NK-92 (cell line): ENCODE measurements around the gene NTRK2.

ENCODE experiments used
- DNase-seq: peaks from one replicate; lab custom pipeline; 2025; ENCODE audit not compliant: unreplicated experiment; lab: John Stamatoyannopoulos, UW

NTRK2 gene

GRCh38 chr9:84669288-84670137 is at the start of gene NTRK2:
TSS of gene NTRK2 (plus strand) at chr9:84669729. CDS start at chr9:84670749, 1,020 bp downstream.
- no peak for DNase-seq

- no peak for DNase-seq
Observed at GRCh38 chr9:84620338-84620737, 49.2 kb upstream of the NTRK2 start.

DNA sequence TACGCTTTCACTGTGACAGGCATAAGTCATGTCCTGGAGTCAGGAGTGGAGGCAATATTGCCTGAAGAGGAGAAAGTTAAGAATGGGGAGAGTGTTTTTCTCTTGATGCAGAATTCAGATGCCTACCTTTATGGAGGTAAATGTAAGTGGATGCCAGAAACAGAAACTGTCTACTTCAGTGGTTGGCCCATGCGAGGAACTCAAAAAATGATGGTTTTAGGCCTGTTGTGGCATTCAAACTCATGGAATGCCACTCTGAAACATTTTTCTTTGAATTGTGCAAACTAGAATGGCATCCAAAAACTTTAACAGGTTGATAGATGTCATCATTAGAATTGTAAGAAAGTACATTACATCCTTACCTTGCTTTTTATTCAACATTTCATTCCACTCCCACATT is 47.7 kb upstream of the NTRK2 start:
- no peak for DNase-seq

DNA sequence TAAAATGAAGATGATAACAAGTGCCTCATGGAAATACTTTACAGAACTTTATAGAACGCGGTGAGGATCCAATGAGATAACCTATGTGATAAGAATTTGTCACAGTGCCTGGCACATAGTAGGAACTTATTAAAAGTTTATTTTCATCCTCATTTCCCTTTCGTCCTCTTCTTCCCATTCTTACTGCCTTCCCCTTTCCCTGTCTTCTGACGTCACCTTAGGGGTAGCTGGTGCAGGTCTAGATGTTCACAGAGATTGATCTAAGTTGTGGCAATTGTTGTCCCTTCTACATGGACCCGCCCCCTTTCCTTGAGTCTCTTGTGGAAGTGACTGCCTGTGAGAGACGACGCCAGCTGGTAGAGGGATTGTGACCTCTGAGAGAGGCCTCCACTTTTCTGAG is 46.5 kb upstream of the NTRK2 start:
- DNase-seq = no peak

- DNase-seq = no peak
Observed at GRCh38 chr9:84636436-84636835, 33.1 kb upstream of the NTRK2 start.

GRCh38 chr9:84642553-84643141 is 26.9 kb upstream of the NTRK2 start:
- DNase-seq = no peak

GRCh38 chr9:84647699-84648098 is 21.8 kb upstream of the NTRK2 start:
- DNase-seq = no peak

DNA sequence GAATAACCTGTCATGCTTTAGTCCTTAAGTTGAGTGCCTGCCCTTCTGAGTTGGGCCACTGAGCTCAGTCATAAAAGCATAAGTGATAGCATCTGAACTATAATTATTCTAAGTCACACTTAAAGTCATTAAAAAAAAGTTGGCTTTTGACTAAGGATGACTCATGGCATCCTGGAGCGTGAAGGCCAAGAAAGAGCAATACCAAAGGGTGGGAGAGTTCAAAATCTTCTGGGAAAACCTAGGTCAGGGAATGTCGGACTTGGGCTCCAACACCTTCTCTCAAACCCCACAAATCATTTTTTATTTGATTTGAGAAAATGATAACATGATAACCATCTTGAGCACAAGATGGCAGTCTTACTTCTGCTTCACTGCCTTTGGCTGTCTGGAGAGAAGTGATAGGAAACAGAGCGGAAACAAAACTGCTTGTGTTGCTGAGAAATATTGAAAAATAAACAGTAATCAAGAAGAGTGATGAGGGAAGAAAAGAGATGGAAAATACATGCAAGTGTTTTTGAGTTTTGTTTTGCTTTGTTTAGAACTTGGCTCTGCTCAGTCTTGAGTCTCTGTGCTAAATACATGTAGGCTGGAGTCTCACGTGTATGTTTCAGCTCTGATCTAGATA is 16.9 kb upstream of the NTRK2 start:
- no peak for DNase-seq

GRCh38 chr9:84655447-84655846 is 14.1 kb upstream of the NTRK2 start:
- no peak for DNase-seq

DNA sequence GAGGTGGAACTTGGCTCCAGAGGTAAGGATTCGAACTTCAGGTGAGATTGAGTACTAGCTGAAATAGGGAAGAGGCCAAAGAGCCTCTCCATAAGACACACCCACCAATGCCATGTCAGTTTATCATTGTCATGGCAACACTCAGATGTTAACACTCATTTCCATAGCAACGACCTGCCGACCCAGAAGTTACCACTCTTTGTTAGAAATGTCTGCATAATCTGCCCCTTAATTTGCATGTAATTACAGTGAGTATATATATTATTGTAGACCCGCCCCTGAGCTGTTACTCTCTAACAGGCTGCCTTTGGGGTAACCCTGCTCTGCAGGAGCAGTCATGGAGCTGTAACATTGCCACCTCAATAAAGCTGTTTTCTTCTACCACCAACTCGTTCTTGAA is 10.2 kb upstream of the NTRK2 start:
- no peak for DNase-seq

DNA sequence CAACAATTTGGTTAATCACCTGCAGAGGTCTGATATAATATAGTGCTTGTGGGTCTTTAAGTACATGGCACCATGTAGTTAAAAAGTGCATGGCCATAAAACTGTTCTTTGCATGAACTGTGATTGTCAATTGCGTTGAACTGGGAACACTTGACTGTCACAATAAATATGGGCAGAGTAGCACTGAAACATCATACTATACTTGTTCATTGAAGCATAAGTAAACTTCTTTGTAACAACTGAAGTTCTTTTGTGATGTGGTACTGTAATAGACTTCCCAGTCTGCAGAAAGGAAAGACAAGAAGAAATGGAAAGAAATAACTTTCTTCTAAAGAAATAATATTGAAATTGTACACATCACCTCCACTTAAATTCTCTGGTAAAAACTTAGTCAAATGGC is 9.8 kb upstream of the NTRK2 start:
- no peak for DNase-seq

DNA sequence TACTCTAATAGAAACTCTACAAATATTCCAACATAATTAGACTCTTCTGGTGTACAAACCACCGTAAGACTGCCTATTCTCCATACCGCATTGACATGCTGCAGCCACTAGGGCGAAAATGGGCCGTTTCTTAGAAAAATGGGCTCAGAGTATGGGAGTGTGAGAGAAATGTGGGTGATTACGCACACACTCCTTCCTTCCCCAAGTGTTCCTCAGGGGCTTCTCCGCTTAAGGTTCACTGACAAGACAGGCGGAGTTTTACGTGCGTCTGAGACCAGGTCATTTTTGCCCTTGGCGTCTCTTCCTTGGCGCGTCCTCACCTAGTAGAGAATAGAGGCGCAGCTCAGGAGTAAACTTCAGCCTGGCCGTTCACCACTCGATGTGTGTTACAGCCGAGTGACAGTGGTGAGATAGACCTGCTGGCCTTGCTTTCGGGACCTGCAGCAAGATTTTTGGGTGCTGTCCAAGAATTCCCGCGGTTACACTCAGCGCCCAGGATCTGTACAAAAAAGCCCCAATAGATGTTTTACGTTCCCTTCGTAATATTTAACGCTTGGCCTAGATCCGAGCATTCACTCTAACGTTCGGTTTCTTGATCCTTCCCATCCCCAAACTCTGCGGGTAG is 1.8 kb upstream of the NTRK2 start:
- no peak for DNase-seq

- no peak for DNase-seq
Observed at GRCh38 chr9:84668196-84669012, 1.1 kb upstream of the NTRK2 start.

- DNase-seq = no peak
Observed at GRCh38 chr9:84669013-84669287, 579 bp upstream of the NTRK2 start.

GRCh38 chr9:84670138-84671041 is 861 bp downstream of the NTRK2 start:
- no peak for DNase-seq

DNA sequence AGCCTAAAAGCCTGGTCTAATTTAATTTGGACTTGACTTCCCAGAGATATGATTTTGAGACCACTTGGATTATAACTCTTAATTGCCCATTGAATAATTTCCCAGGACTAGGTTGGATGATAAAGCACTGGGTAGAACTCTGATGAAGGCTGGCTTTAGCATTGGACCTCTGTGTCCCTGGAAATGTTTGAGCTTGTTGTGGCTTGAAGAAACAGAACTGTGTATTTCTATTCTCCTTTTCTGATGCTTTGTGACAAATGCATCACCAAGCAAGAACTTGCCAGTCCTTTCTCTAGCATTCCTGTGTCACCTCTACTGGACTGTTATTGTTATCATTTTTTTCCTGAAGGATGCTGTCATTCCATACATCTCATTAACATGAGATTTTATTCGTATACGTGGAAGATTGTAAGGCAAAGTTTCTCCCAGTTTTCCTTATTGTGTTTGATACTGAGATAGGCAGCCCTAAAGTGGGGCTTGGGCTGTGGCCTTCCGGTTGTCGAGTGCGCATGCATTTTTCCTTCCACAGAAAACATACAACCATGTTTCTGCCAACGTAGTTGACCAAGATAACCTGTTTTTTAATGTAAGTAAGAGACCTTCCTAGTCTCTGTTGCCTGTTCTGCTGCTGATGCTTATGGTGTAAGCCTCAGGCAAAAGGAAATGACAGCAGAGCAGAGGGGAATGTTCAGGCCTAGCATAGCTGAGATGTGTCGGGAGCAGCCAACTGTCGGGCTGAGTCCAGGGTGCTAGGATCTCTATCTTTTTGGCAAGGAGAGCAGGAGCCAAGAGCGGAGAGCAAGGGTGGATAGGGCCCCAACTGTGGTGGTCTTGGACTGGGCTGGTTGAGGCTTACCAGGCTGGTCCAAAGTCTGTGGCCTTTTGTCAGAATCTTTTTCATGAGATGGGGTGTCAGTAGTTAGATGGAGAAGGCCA is 2.3 kb downstream of the NTRK2 start:
- no peak for DNase-seq

- DNase-seq = no peak
Observed at GRCh38 chr9:84673806-84674205, 4.3 kb downstream of the NTRK2 start.

- no peak for DNase-seq
Observed at GRCh38 chr9:84677080-84677479, 7.6 kb downstream of the NTRK2 start.

DNA sequence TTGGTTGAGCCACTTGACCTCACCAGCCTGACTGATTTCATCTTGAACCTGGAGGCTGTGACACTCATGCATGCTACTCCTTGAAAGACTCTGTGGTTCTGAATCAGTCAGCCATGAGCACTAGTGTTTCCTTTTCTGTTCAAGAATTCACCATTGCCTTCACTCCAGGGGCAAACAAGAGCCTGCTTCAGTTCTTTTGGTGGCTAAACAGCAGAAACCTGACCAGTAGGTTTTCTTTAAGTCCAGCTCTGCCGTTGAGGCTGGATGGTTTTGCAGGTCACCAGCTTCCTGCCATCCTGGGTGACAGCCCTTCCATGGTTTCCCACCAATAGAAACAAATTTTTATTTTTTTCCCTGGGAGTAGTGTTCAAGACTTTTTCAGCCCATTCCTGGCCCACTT is 10.0 kb downstream of the NTRK2 start:
- DNase-seq = no peak
